WTC11 (cell line): ENCODE measurements around the gene SLC30A3. TPM values are rescaled to one million over a fixed set of nuclear protein-coding genes. Genes with fewer than 3 reads are reported as not detected.
A peak's percentile ranks its signal among the peaks of the same experiment; 100 is the strongest.

ENCODE experiments used
- ATAC-seq: fragments of 200-7000 bp; cut with Tn5 transposase; 2 replicates; pipeline ENCODE4 v1.10.0; 2021; ENCODE audit warnings: mild to moderate bottlenecking, moderate library complexity
- CTCF ChIA-PET: fragments of 300-600 bp; sonication (Branson Sonifier 250); formaldehyde crosslinking; loops from one replicate; lab custom pipeline; 2021; ENCODE audit warnings: antibody characterized with exemption; lab: Charles Lee
- POLR2A ChIA-PET: fragments of 350-600 bp; sonication (Branson Sonifier 250); formaldehyde crosslinking; loops from one replicate; lab custom pipeline; 2021; ENCODE audit warnings: antibody characterized with exemption; lab: Charles Lee
- DNase-seq: peaks from one replicate; pipeline ENCODE4 v3.0.0; 2021; ENCODE audit warnings: low spot score
- H3K27ac Mint-ChIP-seq: 2 replicates; pipeline ENCODE4 v1.8.0; 2021; ENCODE audit warnings: mixed read lengths
- H3K27me3 Mint-ChIP-seq: 2 replicates; pipeline ENCODE4 v1.8.0; 2021; ENCODE audit warnings: low read depth, mild to moderate bottlenecking, moderate library complexity, mixed read lengths
- H3K36me3 Mint-ChIP-seq: 2 replicates; pipeline ENCODE4 v1.8.0; 2021; ENCODE audit warnings: mixed read lengths
- H3K4me1 Mint-ChIP-seq: 2 replicates; pipeline ENCODE4 v1.8.0; 2022; ENCODE audit warnings: mixed read lengths
- H3K4me3 Mint-ChIP-seq: 2 replicates; pipeline ENCODE4 v1.8.0; 2021; ENCODE audit warnings: mild to moderate bottlenecking, moderate library complexity, mixed read lengths
- H3K9me3 Mint-ChIP-seq: 2 replicates; pipeline ENCODE4 v1.8.0; 2021; ENCODE audit warnings: mixed read lengths
- ATF2 ChIP-seq: sonication (generic); formaldehyde crosslinking; IDR thresholded peaks from 2 replicates; pipeline ENCODE4 v1.8.1; 2022; ENCODE audit warnings: low read depth, missing genetic modification reagents, borderline replicate concordance
- CREB1 ChIP-seq: sonication (generic); formaldehyde crosslinking; IDR thresholded peaks from 2 replicates; pipeline ENCODE4 v1.8.0; 2023; ENCODE audit warnings: mild to moderate bottlenecking, missing genetic modification reagents
- CREM ChIP-seq: sonication (generic); formaldehyde crosslinking; IDR thresholded peaks from 2 replicates; pipeline ENCODE4 v1.8.1; 2022; ENCODE audit warnings: mild to moderate bottlenecking, missing genetic modification reagents, moderate library complexity
- ELF4 ChIP-seq: sonication (generic); formaldehyde crosslinking; IDR thresholded peaks from 2 replicates; pipeline ENCODE4 v1.8.1; 2022; ENCODE audit warnings: low read depth, mild to moderate bottlenecking, moderate library complexity, missing genetic modification reagents
- FOXP1 ChIP-seq: sonication (generic); formaldehyde crosslinking; IDR thresholded peaks from 2 replicates; pipeline ENCODE4 v1.8.0; 2022; ENCODE audit warnings: missing genetic modification reagents, mild to moderate bottlenecking, moderate library complexity, borderline replicate concordance
- FOXP4 ChIP-seq: sonication (generic); formaldehyde crosslinking; IDR thresholded peaks from 2 replicates; pipeline ENCODE4 v1.8.0; 2022; ENCODE audit warnings: mild to moderate bottlenecking, missing genetic modification reagents
- IRF1 ChIP-seq: sonication (generic); formaldehyde crosslinking; IDR thresholded peaks from 2 replicates; pipeline ENCODE4 v1.8.0; 2023; ENCODE audit warnings: missing genetic modification reagents
- MAX ChIP-seq: sonication (generic); formaldehyde crosslinking; IDR thresholded peaks from 2 replicates; pipeline ENCODE4 v1.8.0; 2022; ENCODE audit warnings: mild to moderate bottlenecking, missing genetic modification reagents
- NR1H2 ChIP-seq: sonication (generic); formaldehyde crosslinking; IDR thresholded peaks from 2 replicates; pipeline ENCODE4 v1.9.0; 2021; ENCODE audit warnings: mild to moderate bottlenecking, moderate library complexity, missing genetic modification reagents
- NR2C2 ChIP-seq: sonication (generic); formaldehyde crosslinking; IDR thresholded peaks from 2 replicates; pipeline ENCODE4 v1.8.0; 2022; ENCODE audit warnings: mild to moderate bottlenecking, missing genetic modification reagents
- PRRX2 ChIP-seq: fragments of 250-450 bp; sonication (Bioruptor Pico); IDR thresholded peaks from 2 replicates; pipeline ENCODE4 v1.8.0; 2021; ENCODE audit warnings: mild to moderate bottlenecking
- RELA ChIP-seq: sonication (generic); formaldehyde crosslinking; IDR thresholded peaks from 2 replicates; pipeline ENCODE4 v1.8.1; 2022; ENCODE audit warnings: missing genetic modification reagents, mild to moderate bottlenecking, borderline replicate concordance
- SMAD3 ChIP-seq: sonication (generic); formaldehyde crosslinking; IDR thresholded peaks from 2 replicates; pipeline ENCODE4 v1.8.0; 2022; ENCODE audit warnings: missing genetic modification reagents, mild to moderate bottlenecking, borderline replicate concordance
- SOX15 ChIP-seq: fragments of 250-450 bp; sonication (Bioruptor Pico); IDR thresholded peaks from 2 replicates; pipeline ENCODE4 v1.9.0; 2021; ENCODE audit warnings: mild to moderate bottlenecking
- USF1 ChIP-seq: sonication (generic); formaldehyde crosslinking; IDR thresholded peaks from 2 replicates; pipeline ENCODE4 v1.8.0; 2022; ENCODE audit warnings: mild to moderate bottlenecking, missing genetic modification reagents
- ZNF138 ChIP-seq: sonication (generic); formaldehyde crosslinking; conservative IDR thresholded peaks from 2 replicates; pipeline ENCODE4 v1.8.1; 2022; ENCODE audit warnings: mild to moderate bottlenecking, moderate library complexity, missing genetic modification reagents
- ZNF232 ChIP-seq: sonication (generic); formaldehyde crosslinking; IDR thresholded peaks from 2 replicates; pipeline ENCODE4 v1.8.0; 2022; ENCODE audit warnings: mild to moderate bottlenecking, missing genetic modification reagents
- ZNF263 ChIP-seq: sonication (generic); formaldehyde crosslinking; IDR thresholded peaks from 2 replicates; pipeline ENCODE4 v1.8.1; 2022; ENCODE audit warnings: low read depth, mild to moderate bottlenecking, moderate library complexity, missing genetic modification reagents
- ZNF281 ChIP-seq: sonication (generic); formaldehyde crosslinking; IDR thresholded peaks from 2 replicates; pipeline ENCODE4 v1.8.0; 2023; ENCODE audit warnings: mild to moderate bottlenecking, missing genetic modification reagents
- ZNF671 ChIP-seq: fragments of 250-450 bp; sonication (Bioruptor Pico); IDR thresholded peaks from 2 replicates; pipeline ENCODE4 v1.8.0; 2021; ENCODE audit warnings: mild to moderate bottlenecking
- ZSCAN18 ChIP-seq: fragments of 250-450 bp; sonication (Bioruptor Pico); IDR thresholded peaks from 2 replicates; pipeline ENCODE4 v2.1.2; 2022; ENCODE audit warnings: mild to moderate bottlenecking, moderate library complexity
- total RNA-seq: library from RNA; stranded (reverse); gene quantifications from 3 replicates; pipeline ENCODE4 v1.2.3, GENCODE V29; 2021

The SLC30A3 gene
- total RNA-seq, 1 experiment from 2014 or later = 8.9 TPM

- TF ChIP-seq CREM (CRISPR knock-in tag) (0 out of 2 replicates have a peak, but pooled peaks have one; percentile 67), RELA (0 out of 2 replicates have a peak, but pooled peaks have one; percentile 55), ZNF263 (CRISPR knock-in tag) (no peak), ZSCAN18 (CRISPR knock-in tag) (no peak), NR1H2 (CRISPR knock-in tag) (no peak), MAX (peak; percentile 51), ELF4 (no peak), NR2C2 (no peak), ZNF281 (0 out of 2 replicates have a peak, but pooled peaks have one; percentile 22), FOXP4 (CRISPR knock-in tag) (peak; percentile 59; the same call in 1 of the 2 replicates), PRRX2 (CRISPR knock-in tag) (no peak), ZNF232 (CRISPR knock-in tag) (no peak; the same call in 1 of the 2 replicates), ZNF138 (0 out of 2 replicates have a peak, but pooled peaks have one; percentile 64), ATF2 (CRISPR knock-in tag) (no peak), ZNF671 (no peak)
These were observed 50.8 kb downstream of the SLC30A3 start, which contains the start of the genes ATRAID and SLC5A6 (continued) for GRCh38 chr2:27211943-27212625.

GRCh38 chr2:27211241-27211942, 51.5 kb downstream of the SLC30A3 start:
- TF ChIP-seq USF1 (CRISPR knock-in tag) (no peak), FOXP1 (CRISPR knock-in tag) (peak; percentile 40; the same call in 1 of the 2 replicates), SOX15 (CRISPR knock-in tag) (no peak), SMAD3 (CRISPR knock-in tag) (0 out of 2 replicates have a peak, but pooled peaks have one; percentile 30), IRF1 (CRISPR knock-in tag) (0 out of 2 replicates have a peak, but pooled peaks have one; percentile 33), CREB1 (CRISPR knock-in tag) (no peak)
- TF ChIP-seq, all 79 proteins: peak for 3
- ATAC-seq (peak; percentile 81), DNase-seq (peak; percentile 78)
- CTCF ChIA-PET = interaction anchor here (0.9 to 1.8 kb wide), 5 partner anchors 41 to 92 kb away, joined by 4 to 7 read pairs (median 4); no protein-coding TSS in a partner anchor
- Mint-ChIP-seq H3K27me3 (no peaks in the 10 kb centered on the region), H3K9me3 (no peaks in the 10 kb centered on the region), H3K4me1 (peaks cover 26% of the 10 kb centered on the region), H3K36me3 (peaks cover 39% of the 10 kb centered on the region), H3K27ac (peak overlapping the region; percentile 97), H3K4me3 (peak overlapping the region; percentile 92)
- POLR2A ChIA-PET = interaction anchor here (1.0 to 1.8 kb wide), 4 partner anchors 9 to 124 kb away, joined by 3 to 7 read pairs (median 4); no protein-coding TSS in a partner anchor
